ENCODE data around the gene ABHD17C. TPM values are rescaled to one million over a fixed set of nuclear protein-coding genes. Genes with fewer than 3 reads are reported as not detected.

The ABHD17C gene
- total RNA-seq, 1 experiment from 2014 or later: 16.3 TPM

- no peak for ATAC-seq
Observed at GRCh38 chr15:80669663-80670273, 25.3 kb upstream of the ABHD17C start.

GRCh38 chr15:80673561-80674244 is 21.4 kb upstream of the ABHD17C start:
- intact Hi-C loops (cut with micrococcal nuclease; ENCODE audit: unreplicated experiment) (no loop called here), in situ Hi-C loops (cut with HindIII; ENCODE audit: low pct_unique_long_range_greater_than_20kb, low sequenced_read_pairs) (no loop called here)
- Histone ChIP-seq H3K27ac (ENCODE audit: low read length) (no peak overlapping the region), H3K4me3 (ENCODE audit: low read depth in 2 of 2, low read length in 2 of 2) (no peak overlapping the region), H3K27me3 (ENCODE audit: control insufficient read depth, insufficient read depth, low read length) (no peaks in the 10 kb centered on the region), H3K4me1 (ENCODE audit: control insufficient read depth, insufficient read depth, low read length) (no peaks in the 10 kb centered on the region), H3K9me3 (ENCODE audit: control insufficient read depth, insufficient read depth, low read depth, low read length) (no peaks in the 10 kb centered on the region), H3K36me3 (ENCODE audit: control insufficient read depth, insufficient read depth, low read length) (no peaks in the 10 kb centered on the region)
- ChIA-PET POLR2A (no interaction called here), CTCF (no interaction called here)
- no peak for TF ChIP-seq CTCF (IDR thresholded peaks at IDR 0.05)
- TF ChIP-seq TCF7L2 (IDR thresholded peaks at IDR 0.05; ENCODE audit: low read depth, low read length): no peak
- TF ChIP-seq REST (IDR thresholded peaks at IDR 0.05; ENCODE audit: insufficient read depth in 1 of 2, low read depth in 2 of 2, low read length in 1 of 2): no peak
- TF ChIP-seq SIN3A (IDR thresholded peaks at IDR 0.05; ENCODE audit: borderline replicate concordance, insufficient read depth, low read depth, low read length): no peak
- TF ChIP-seq POLR2AphosphoS5 (IDR thresholded peaks at IDR 0.05; ENCODE audit: low read depth, low read length): no peak
- no TSS peak for BruUV-seq (replicated peaks)
- ATAC-seq: no peak
- no peak for DNase-seq (ENCODE audit: low read depth, low spot score)

More at GRCh38 chr15:80669663-80670273, 25.3 kb upstream of the ABHD17C start:
- POLR2A ChIA-PET: no interaction called here
- no peaks in the 10 kb centered on the region for H3K27me3 ChIP-seq (ENCODE audit: control insufficient read depth, insufficient read depth, low read length)
- no peaks in the 10 kb centered on the region for H3K9me3 ChIP-seq (ENCODE audit: control insufficient read depth, insufficient read depth, low read depth, low read length)
- CTCF ChIA-PET: no interaction called here
- DNase-seq (ENCODE audit: low read depth, low spot score): no peak
- H3K4me1 ChIP-seq (ENCODE audit: control insufficient read depth, insufficient read depth, low read length): no peaks in the 10 kb centered on the region
- no peak for TF ChIP-seq REST (IDR thresholded peaks at IDR 0.05; ENCODE audit: insufficient read depth in 1 of 2, low read depth in 2 of 2, low read length in 1 of 2)
- no peak for TF ChIP-seq CTCF (IDR thresholded peaks at IDR 0.05)
- TF ChIP-seq SIN3A (IDR thresholded peaks at IDR 0.05; ENCODE audit: borderline replicate concordance, insufficient read depth, low read depth, low read length): no peak
- no peak for TF ChIP-seq TCF7L2 (IDR thresholded peaks at IDR 0.05; ENCODE audit: low read depth, low read length)
- TF ChIP-seq POLR2AphosphoS5 (IDR thresholded peaks at IDR 0.05; ENCODE audit: low read depth, low read length): no peak
- no TSS peak for BruUV-seq (replicated peaks)
- in situ Hi-C loops (cut with HindIII; ENCODE audit: low pct_unique_long_range_greater_than_20kb, low sequenced_read_pairs) (no loop called here), intact Hi-C loops (cut with micrococcal nuclease; ENCODE audit: unreplicated experiment) (no loop called here)
- H3K4me3 ChIP-seq (ENCODE audit: low read depth in 2 of 2, low read length in 2 of 2): no peak overlapping the region
- H3K27ac ChIP-seq (ENCODE audit: low read length): no peak overlapping the region
- H3K36me3 ChIP-seq (ENCODE audit: control insufficient read depth, insufficient read depth, low read length): no peaks in the 10 kb centered on the region
